Left lung (tissue), 10 donors: ENCODE data around the gene EDN2. TPM values are rescaled to one million over a fixed set of nuclear protein-coding genes. Genes with fewer than 3 reads are reported as not detected.

Experiments
- ATAC-seq: fragments of 200-7000 bp; cut with Tn5 transposase; one replicate; pipeline ENCODE4 v1.9.1; 2020; ENCODE audit warnings: moderate library complexity
- DNase-seq, 4 donors: peaks; one replicate each; pipeline ENCODE4 v3.0.0-alpha.2; 2013 to 2020
- H3K27ac ChIP-seq, 2 donors: fragments of 200-600 bp; sonication (generic) in 1 of 2; one replicate each; pipeline versions ENCODE4 v1.5.0 to v1.8.0; 2020 to 2021
- H3K27me3 ChIP-seq, 2 donors: fragments of 200-600 bp; sonication (generic) in 1 of 2; one replicate each; pipeline versions ENCODE4 v1.5.0 to v1.8.0; 2020 to 2021
- H3K36me3 ChIP-seq, 2 donors: fragments of 200-600 bp; sonication (generic) in 1 of 2; one replicate each; pipeline versions ENCODE4 v1.5.0 to v1.8.0; 2020 to 2021
- H3K4me1 ChIP-seq, 2 donors: fragments of 200-600 bp; one replicate each; pipeline ENCODE4 v1.8.0; 2021
- H3K4me3 ChIP-seq, 2 donors: fragments of 200-600 bp; sonication (generic) in 1 of 2; one replicate each; pipeline versions ENCODE4 v1.5.0 to v1.8.0; 2020 to 2021; ENCODE audit warnings: mild to moderate bottlenecking in 1 of 2
- H3K9me3 ChIP-seq, 2 donors: fragments of 200-600 bp; sonication (generic) in 1 of 2; one replicate each; pipeline versions ENCODE4 v1.5.0 to v1.8.0; 2020 to 2021
- CTCF ChIP-seq, 2 donors: fragments of 200-600 bp; sonication (generic) in 1 of 2; IDR thresholded peaks; one replicate each; pipeline versions ENCODE4 v1.5.0 to v1.8.0; 2021; ENCODE audit warnings: antibody characterized with exemption in 2 of 2
- intact Hi-C, 2 donors: fragments of 100-400 bp; cut with DNase I; formaldehyde crosslinking; loops; one replicate each; pipeline versions ENCODE4 v1.11.2 to v1.14.2; 2022
- polyA plus RNA-seq, 6 donors: library from polyadenylated mRNA; unstranded; fragments of 120-200 nt; gene quantifications; one replicate each; pipeline ENCODE4 v1.2.1, GENCODE V29; 2013; ENCODE audit not compliant: insufficient read length in 6 of 6
- total RNA-seq, 2 donors: library from RNA; stranded (reverse); fragmentation: NEBNext Ultra II Directional; extraction: Animal tissue kit (Norgen Biotek cat#: 25700); gene quantifications; one replicate each; pipeline ENCODE4 v1.2.1, GENCODE V29; 2021
- donor health status: DM: no; HTN: yes; CAD: no.
- donor health status: DM: no; HTN: no; CAD: no.

The EDN2 gene
- total and polyA plus RNA-seq, 8 donors = 0.22 to 4.0 (median 0.36) TPM; not detected in 1

GRCh38 chr1:41442697-41443251 is 41.7 kb downstream of the EDN2 start:
- Histone ChIP-seq H3K27me3 (no peaks in the 10 kb centered on the region), H3K4me1 (no peaks in the 10 kb centered on the region), H3K36me3 (no peaks in the 10 kb centered on the region), H3K4me3 (no peak overlapping the region), H3K9me3 (peaks cover 0 to 13% of the 10 kb centered on the region in 2 donors), H3K27ac (no peak overlapping the region)
- ATAC-seq = no peak
- intact Hi-C loops = no loop called here
- TF ChIP-seq CTCF (IDR thresholded peaks at IDR 0.05) = no peak
- DNase-seq = no peak

GRCh38 chr1:41440321-41441085 is 44.0 kb downstream of the EDN2 start:
- no peak for DNase-seq
- TF ChIP-seq CTCF (IDR thresholded peaks at IDR 0.05) = no peak
- ATAC-seq = no peak

GRCh38 chr1:41439234-41439633 is 45.2 kb downstream of the EDN2 start:
- H3K27me3 ChIP-seq = peaks cover 0 to 31% of the 10 kb centered on the region in 2 donors
- intact Hi-C loops = no loop called here
- ATAC-seq (no peak), DNase-seq (no peak)
- no peak overlapping the region for H3K4me3 ChIP-seq
- H3K9me3 ChIP-seq = peaks cover 0 to 6% of the 10 kb centered on the region in 2 donors
- no peak for TF ChIP-seq CTCF (IDR thresholded peaks at IDR 0.05)
- H3K4me1 ChIP-seq = no peaks in the 10 kb centered on the region
- H3K36me3 ChIP-seq = no peaks in the 10 kb centered on the region
- no peak overlapping the region for H3K27ac ChIP-seq

More at GRCh38 chr1:41440321-41441085, 44.0 kb downstream of the EDN2 start:
- Histone ChIP-seq H3K36me3 (no peaks in the 10 kb centered on the region), H3K4me3 (no peak overlapping the region), H3K4me1 (no peaks in the 10 kb centered on the region), H3K9me3 (peaks cover 0 to 13% of the 10 kb centered on the region in 2 donors), H3K27me3 (peaks cover 0 to 21% of the 10 kb centered on the region in 2 donors), H3K27ac (no peak overlapping the region)
- intact Hi-C loops = no loop called here

- H3K4me3 ChIP-seq = no peak overlapping the region
- H3K27me3 ChIP-seq = peaks cover 0 to 31% of the 10 kb centered on the region in 2 donors
- no peaks in the 10 kb centered on the region for H3K36me3 ChIP-seq
- no peaks in the 10 kb centered on the region for H3K4me1 ChIP-seq
- no peak for TF ChIP-seq CTCF (IDR thresholded peaks at IDR 0.05)
- H3K9me3 ChIP-seq = peaks cover 0 to under 1% of the 10 kb centered on the region in 2 donors
- ATAC-seq (no peak), DNase-seq (no peak)
- H3K27ac ChIP-seq = no peak overlapping the region
- intact Hi-C loops = no loop called here
These were observed 45.8 kb downstream of the EDN2 start for GRCh38 chr1:41438711-41439110.

GRCh38 chr1:41437011-41437355 is 47.5 kb downstream of the EDN2 start:
- H3K27me3 ChIP-seq = peaks cover 0 to 31% of the 10 kb centered on the region in 2 donors

More at GRCh38 chr1:41437011-41437355, 47.5 kb downstream of the EDN2 start:
- ATAC-seq (no peak), DNase-seq (no peak)
- Histone ChIP-seq H3K9me3 (no peaks in the 10 kb centered on the region), H3K4me1 (peaks cover 12 to 15% of the 10 kb centered on the region in 2 donors), H3K27ac (no peak overlapping the region), H3K36me3 (no peaks in the 10 kb centered on the region), H3K4me3 (no peak overlapping the region)
- intact Hi-C loops = no loop called here
- no peak for TF ChIP-seq CTCF (IDR thresholded peaks at IDR 0.05)
